GM19455 (cell line): Measurements from ENCODE around the gene LTB4R2.
"Not testable (repeated sequence)": the region's sequence is repeated elsewhere in the genome, so short reads cannot be mapped to it uniquely, and the experiment has no call there.

Experiments
- ATAC-seq: cut with Tn5 transposase; IDR thresholded peaks from one replicate; pipeline ENCODE4 v1.9.1; 2021; ENCODE audit not compliant: unreplicated experiment

The LTB4R2 gene

DNA sequence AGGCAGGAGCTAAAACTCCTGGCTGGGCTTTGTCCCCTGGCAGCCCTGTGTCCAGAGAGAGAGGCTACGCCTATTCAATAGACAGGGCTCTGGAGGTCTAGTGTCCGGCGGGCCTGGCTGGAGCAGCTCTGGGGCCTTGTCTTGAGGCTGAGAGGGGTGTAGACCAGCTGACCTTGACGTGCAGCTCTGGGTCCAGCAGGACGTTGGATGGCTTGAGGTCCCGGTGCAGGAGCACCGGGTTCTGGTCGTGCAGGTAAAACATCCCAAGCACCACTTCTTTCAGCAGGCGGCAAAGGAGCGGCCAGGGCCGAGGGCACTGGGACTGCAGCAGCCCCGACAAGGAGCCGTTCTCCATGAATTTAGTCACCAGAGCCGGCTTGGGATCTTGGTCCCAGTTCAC is 28.9 kb downstream of the LTB4R2 start:
- ATAC-seq: no peak

GRCh38 chr14:24339284-24340151 is 29.6 kb downstream of the LTB4R2 start, which contains the start of gene RIPK3:
RIPK3 (minus strand) TSS chr14:24339991; CDS start chr14:24339826, 165 bp downstream.
- ATAC-seq: peak; percentile 88

- no peak for ATAC-seq
Observed at GRCh38 chr14:24340606-24341005, 30.7 kb downstream of the LTB4R2 start.

DNA sequence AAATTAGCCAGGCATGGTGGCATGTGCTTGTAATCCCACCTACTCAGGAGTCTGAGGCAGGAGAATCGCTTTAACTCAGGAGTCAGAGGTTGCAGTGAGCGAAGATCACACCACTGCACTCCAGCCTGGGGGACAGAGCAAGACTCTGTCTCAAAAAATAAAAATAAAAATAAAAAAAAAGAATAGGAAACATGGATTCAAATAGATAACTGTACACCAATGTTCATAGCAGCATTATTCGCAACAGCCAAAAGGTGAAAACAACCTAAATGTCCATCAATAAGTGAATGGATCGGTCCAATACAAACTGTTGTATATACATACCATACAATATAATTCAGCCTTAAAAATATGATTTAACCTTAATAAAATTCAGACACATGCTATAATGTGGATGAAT is 32.9 kb downstream of the LTB4R2 start:
- no peak for ATAC-seq

GRCh38 chr14:24343795-24344660 is 34.1 kb downstream of the LTB4R2 start:
- ATAC-seq: no peak

- no peak for ATAC-seq
Observed at GRCh38 chr14:24347134-24347533, 37.2 kb downstream of the LTB4R2 start.

GRCh38 chr14:24348186-24348585 is 38.2 kb downstream of the LTB4R2 start:
- ATAC-seq: no peak

DNA sequence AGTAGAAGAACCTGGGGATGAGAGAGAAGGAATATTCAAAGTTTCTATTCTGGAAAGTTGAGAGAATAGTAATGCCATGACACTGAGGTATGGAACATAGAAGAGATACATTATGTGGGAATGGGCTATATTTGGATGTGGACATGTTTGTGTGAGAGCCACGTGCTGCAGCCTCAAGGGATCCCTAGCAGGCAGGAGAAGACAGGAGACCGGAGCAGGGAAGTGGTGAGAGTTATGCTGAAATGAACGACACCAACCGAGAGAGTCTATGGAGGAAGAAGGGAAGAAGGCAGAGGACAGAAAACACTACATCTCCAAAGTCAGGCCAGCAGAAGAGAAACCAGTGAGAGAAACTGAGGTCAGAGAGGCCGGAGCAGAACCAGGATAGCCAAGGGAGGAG is 39.8 kb downstream of the LTB4R2 start:
- ATAC-seq: no peak

- no peak for ATAC-seq
Observed at GRCh38 chr14:24351517-24351916, 41.6 kb downstream of the LTB4R2 start.

DNA sequence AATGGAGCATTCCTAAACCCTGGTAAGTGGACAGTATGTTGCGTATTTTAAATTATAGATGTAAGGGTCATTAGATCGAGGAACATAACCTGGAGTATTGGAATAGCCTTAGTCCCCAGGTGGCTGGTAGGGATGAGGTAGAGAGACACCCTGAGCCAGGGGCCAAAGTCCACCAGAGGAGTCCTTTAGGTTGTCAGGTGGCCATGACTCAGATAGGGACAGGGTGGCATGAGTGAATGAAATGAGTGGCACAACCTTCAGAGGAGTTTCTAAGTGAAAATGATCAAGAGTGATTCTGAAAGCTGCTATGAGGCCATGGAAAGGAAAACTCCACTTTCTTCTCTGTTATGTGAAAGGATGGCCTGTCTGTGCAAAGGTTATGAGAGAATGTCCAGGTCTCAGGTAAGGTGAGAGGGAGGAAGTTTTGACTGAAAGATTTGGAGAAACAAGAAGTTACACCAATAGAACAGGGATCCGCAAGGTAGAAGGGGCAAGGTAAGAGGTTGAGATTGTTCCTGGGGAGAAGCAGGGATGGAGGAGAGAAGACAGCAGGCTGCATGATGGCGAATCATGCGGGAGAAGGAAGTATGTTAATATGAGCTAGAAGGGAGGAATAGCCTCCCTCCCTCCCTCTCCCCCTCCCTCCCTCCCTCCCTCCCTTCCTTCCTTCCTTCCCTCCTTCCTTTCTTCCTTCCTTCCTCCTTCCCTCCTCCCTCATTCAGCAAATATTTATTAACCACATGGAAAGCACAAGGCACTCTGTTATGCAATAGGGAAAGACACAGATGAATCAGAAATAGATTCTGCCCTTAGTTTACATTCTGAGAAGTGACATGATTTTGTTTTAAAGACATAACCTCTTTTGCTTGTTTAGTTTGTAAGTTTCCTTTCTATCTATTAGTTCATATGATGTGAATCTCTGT is 43.9 kb downstream of the LTB4R2 start:
- no peak for ATAC-seq

GRCh38 chr14:24354482-24354825 is 44.5 kb downstream of the LTB4R2 start:
- ATAC-seq: not testable (repeated sequence)

DNA sequence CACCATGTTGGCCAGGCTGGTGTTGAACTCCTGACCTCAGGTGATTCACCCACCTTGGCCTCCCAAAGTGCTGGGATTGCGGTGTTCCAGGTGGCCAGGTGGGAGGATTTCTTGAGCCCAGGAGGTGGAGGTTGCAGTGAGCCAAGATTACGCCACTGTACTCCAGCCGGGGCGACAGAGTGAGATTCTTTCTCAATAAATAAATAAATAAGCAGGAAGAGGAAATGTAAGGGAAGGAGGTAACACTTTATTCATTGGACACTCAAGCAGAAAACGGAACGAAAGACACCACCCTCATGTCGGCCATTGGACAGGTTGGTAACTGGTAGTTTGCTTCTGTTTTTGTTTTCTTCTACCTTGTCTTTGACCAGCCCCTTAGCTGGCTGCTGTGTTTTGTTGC is 45.1 kb downstream of the LTB4R2 start:
- ATAC-seq: no peak

- ATAC-seq: no peak
Observed at GRCh38 chr14:24356208-24356607, 46.3 kb downstream of the LTB4R2 start.

GRCh38 chr14:24360281-24360680 is 50.3 kb downstream of the LTB4R2 start:
- ATAC-seq: no peak

DNA sequence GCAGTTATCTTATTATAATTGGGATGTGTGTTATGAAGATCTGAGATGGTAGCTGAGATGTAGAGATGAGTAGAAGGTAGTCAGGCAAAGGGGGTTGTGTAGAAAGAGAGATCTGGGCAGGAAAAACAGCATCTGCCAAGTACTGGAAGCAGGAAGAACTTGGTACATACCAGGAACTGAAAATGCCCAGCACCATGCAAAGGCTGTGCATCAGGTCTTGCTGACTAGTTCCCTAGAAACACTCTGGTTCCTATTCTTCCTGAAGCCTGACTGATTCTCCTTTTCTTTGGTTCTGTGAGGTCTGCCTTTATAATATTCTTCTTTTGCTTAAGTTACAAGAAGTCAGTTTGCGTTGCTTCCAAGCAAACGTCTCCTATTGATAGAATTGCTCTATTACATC is 51.4 kb downstream of the LTB4R2 start:
- no peak for ATAC-seq
